Astrocyte (in vitro differentiated cells and primary cell): Measurements from ENCODE around the gene AGPAT4. TPM values are rescaled to one million over a fixed set of nuclear protein-coding genes. Genes with fewer than 3 reads are reported as not detected.

Source experiments
- DNase-seq: peaks from one replicate; pipeline ENCODE4 v3.0.0-alpha.2; 2010; ENCODE audit warnings: low read depth
- FAIRE-seq: peaks from 2 replicates; lab custom pipeline; 2011; peaks lifted over from hg19 to GRCh38; lab: Jason Lieb, UNC
- H2AFZ ChIP-seq: 2 replicates; pipeline ENCODE4 v1.6.0; 2012; ENCODE audit warnings: low read depth, low read length, inconsistent platforms
- H3K27ac ChIP-seq: 2 replicates; pipeline ENCODE4 v1.5.1; 2011; ENCODE audit warnings: low read depth, low read length, inconsistent platforms
- H3K27me3 ChIP-seq: 2 replicates; pipeline ENCODE4 v1.6.0; 2011; ENCODE audit warnings: low read length, inconsistent platforms; ENCODE audit not compliant: insufficient read depth
- H3K36me3 ChIP-seq: 2 replicates; pipeline ENCODE4 v1.5.1; 2011; ENCODE audit warnings: low read length, inconsistent platforms; ENCODE audit not compliant: insufficient read depth
- H3K4me1 ChIP-seq: 2 replicates; pipeline ENCODE4 v1.5.1; 2011; ENCODE audit warnings: low read length, inconsistent platforms; ENCODE audit not compliant: insufficient read depth
- H3K4me2 ChIP-seq: 2 replicates; pipeline ENCODE4 v1.6.0; 2012; ENCODE audit warnings: low read length, inconsistent platforms
- H3K4me3 ChIP-seq: 2 replicates; pipeline ENCODE4 v1.5.1; 2011; ENCODE audit warnings: low read depth, mild to moderate bottlenecking, low read length, inconsistent platforms; ENCODE audit not compliant: insufficient read depth
- H3K79me2 ChIP-seq: 2 replicates; pipeline ENCODE4 v1.6.0; 2012; ENCODE audit warnings: mild to moderate bottlenecking, low read length, inconsistent platforms; ENCODE audit not compliant: insufficient read depth
- H3K9ac ChIP-seq: 2 replicates; pipeline ENCODE4 v1.6.0; 2012; ENCODE audit warnings: mild to moderate bottlenecking, low read length, inconsistent platforms
- H3K9me3 ChIP-seq: 2 replicates; pipeline ENCODE4 v1.5.1; 2012; ENCODE audit warnings: low read depth, mild to moderate bottlenecking, low read length, inconsistent platforms; ENCODE audit not compliant: insufficient read depth
- H4K20me1 ChIP-seq: 2 replicates; pipeline ENCODE4 v1.6.0; 2012; ENCODE audit warnings: low read length, inconsistent platforms; ENCODE audit not compliant: insufficient read depth
- H3K27ac Mint-ChIP-seq: one replicate; pipeline ENCODE4 v1.8.0; 2021; ENCODE audit warnings: mild to moderate bottlenecking, mixed read lengths; ENCODE audit not compliant: unreplicated experiment
- H3K27me3 Mint-ChIP-seq: one replicate; pipeline ENCODE4 v1.8.0; 2021; ENCODE audit warnings: low read depth, mixed read lengths; ENCODE audit not compliant: unreplicated experiment
- H3K36me3 Mint-ChIP-seq: one replicate; pipeline ENCODE4 v1.8.0; 2021; ENCODE audit warnings: low read depth, mixed read lengths; ENCODE audit not compliant: unreplicated experiment
- H3K4me1 Mint-ChIP-seq: one replicate; pipeline ENCODE4 v1.8.0; 2021; ENCODE audit warnings: low read depth, mixed read lengths; ENCODE audit not compliant: unreplicated experiment
- H3K4me3 Mint-ChIP-seq: one replicate; pipeline ENCODE4 v1.8.0; 2021; ENCODE audit warnings: mild to moderate bottlenecking, moderate library complexity, mixed read lengths; ENCODE audit not compliant: unreplicated experiment
- H3K9me3 Mint-ChIP-seq: one replicate; pipeline ENCODE4 v1.8.0; 2021; ENCODE audit warnings: mild to moderate bottlenecking, mixed read lengths; ENCODE audit not compliant: unreplicated experiment
- EZH2 ChIP-seq: IDR thresholded peaks from 2 replicates; pipeline ENCODE4 v1.6.1; 2012; ENCODE audit warnings: mild to moderate bottlenecking, low read length, inconsistent platforms; ENCODE audit not compliant: insufficient read depth
- total RNA-seq: library from RNA; stranded (reverse); gene quantifications from 2 replicates; pipeline ENCODE4 v1.2.1, GENCODE V29; 2021
- TF ChIP-seq, protein P1 (sequence below): IDR thresholded peaks from 2 replicates; pipeline ENCODE4 v1.5.1; 2011; ENCODE audit warnings: low read depth, mild to moderate bottlenecking, inconsistent platforms, low read length, moderate library complexity; ENCODE audit not compliant: insufficient read depth

The AGPAT4 gene
- total RNA-seq, 1 donor from 2014 or later = 27.2 TPM

DNA sequence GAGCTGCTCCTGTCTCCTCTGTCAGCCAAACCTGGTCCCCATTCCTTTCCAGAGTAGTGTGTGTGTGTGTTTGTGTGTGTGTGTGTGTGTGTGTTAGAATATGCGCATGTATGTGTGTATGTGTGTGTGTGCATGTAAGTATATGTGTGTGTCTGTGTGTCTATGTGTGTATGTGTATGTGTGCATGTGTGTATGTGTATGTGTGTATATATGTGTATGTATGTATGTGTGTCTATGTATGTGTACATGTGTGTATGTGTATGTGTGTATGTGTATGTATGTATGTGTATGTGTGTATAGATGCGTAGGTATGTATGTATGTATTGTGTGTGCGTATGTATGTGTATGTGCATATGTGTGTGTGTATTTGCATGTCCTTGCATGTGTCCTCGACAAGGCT lies 79.5 kb downstream of the AGPAT4 start:
- Mint-ChIP-seq H3K36me3 (peaks cover 16% of the 10 kb centered on the region), H3K27me3 (no peaks in the 10 kb centered on the region), H3K27ac (no peak overlapping the region), H3K4me1 (no peaks in the 10 kb centered on the region), H3K9me3 (peaks cover 3% of the 10 kb centered on the region), H3K4me3 (no peak overlapping the region)
- Histone ChIP-seq H2AFZ (no peak overlapping the region), H3K36me3 (no peaks in the 10 kb centered on the region), H3K9me3 (no peaks in the 10 kb centered on the region), H3K27ac (no peak overlapping the region), H3K79me2 (peaks cover 33% of the 10 kb centered on the region), H3K27me3 (no peaks in the 10 kb centered on the region), H3K4me2 (no peak overlapping the region), H3K9ac (no peak overlapping the region), H4K20me1 (peaks cover 27% of the 10 kb centered on the region), H3K4me3 (no peak overlapping the region), H3K4me1 (no peaks in the 10 kb centered on the region)
- no peak for DNase-seq
- TF ChIP-seq EZH2 = no peak
- TF ChIP-seq, protein P1, sequence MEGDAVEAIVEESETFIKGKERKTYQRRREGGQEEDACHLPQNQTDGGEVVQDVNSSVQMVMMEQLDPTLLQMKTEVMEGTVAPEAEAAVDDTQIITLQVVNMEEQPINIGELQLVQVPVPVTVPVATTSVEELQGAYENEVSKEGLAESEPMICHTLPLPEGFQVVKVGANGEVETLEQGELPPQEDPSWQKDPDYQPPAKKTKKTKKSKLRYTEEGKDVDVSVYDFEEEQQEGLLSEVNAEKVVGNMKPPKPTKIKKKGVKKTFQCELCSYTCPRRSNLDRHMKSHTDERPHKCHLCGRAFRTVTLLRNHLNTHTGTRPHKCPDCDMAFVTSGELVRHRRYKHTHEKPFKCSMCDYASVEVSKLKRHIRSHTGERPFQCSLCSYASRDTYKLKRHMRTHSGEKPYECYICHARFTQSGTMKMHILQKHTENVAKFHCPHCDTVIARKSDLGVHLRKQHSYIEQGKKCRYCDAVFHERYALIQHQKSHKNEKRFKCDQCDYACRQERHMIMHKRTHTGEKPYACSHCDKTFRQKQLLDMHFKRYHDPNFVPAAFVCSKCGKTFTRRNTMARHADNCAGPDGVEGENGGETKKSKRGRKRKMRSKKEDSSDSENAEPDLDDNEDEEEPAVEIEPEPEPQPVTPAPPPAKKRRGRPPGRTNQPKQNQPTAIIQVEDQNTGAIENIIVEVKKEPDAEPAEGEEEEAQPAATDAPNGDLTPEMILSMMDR = no peak
- peak; percentile 68 for FAIRE-seq

DNA sequence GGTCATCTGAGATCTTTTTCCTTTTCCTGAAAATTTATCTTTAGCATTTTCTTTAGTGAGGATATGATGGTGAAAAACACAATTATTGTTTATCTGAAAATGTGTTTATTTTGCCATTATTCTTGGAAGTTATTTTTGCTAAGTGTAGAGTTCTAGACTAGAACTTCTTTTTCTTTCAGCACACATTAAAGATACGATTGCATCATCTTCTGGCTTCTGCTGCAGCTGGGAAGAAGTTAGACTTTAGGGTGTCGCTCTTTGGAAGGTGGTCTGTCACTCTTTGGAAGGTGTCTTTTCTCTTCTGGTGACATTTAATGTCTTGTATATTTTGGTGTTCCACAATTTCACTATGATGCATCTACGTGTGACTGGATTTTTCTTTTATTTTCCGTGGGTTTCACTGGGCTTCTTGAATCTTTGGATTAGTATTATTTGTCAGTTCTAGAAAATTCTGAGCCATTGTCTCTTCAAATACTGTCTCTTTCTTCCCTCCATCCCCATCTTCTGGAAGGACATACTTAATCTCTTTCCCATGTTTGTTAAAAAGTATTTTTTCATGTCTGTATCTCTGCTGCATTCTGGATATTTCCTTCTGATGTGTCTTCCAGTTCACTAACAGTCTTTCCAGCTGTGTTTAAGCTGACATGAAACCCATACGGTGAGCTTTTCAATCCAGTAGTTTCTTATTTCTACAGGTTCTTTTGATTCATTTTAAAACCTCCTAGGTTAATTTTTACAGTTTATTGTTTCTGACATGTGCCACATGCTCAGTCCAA lies 81.0 kb downstream of the AGPAT4 start:
- H3K4me1 Mint-ChIP-seq = no peaks in the 10 kb centered on the region
- H3K9me3 Mint-ChIP-seq = peaks cover 3% of the 10 kb centered on the region
- TF ChIP-seq, protein P1 = no peak
- no peak for TF ChIP-seq EZH2
- Histone ChIP-seq H2AFZ (no peak overlapping the region), H3K4me1 (no peaks in the 10 kb centered on the region), H3K4me3 (no peak overlapping the region), H3K4me2 (no peak overlapping the region), H4K20me1 (peaks cover 17% of the 10 kb centered on the region), H3K79me2 (peaks cover 44% of the 10 kb centered on the region), H3K9me3 (no peaks in the 10 kb centered on the region), H3K9ac (no peak overlapping the region), H3K36me3 (no peaks in the 10 kb centered on the region), H3K27ac (no peak overlapping the region), H3K27me3 (no peaks in the 10 kb centered on the region)
- FAIRE-seq (no peak), DNase-seq (no peak)
- H3K4me3 Mint-ChIP-seq = no peak overlapping the region
- no peak overlapping the region for H3K27ac Mint-ChIP-seq
- H3K36me3 Mint-ChIP-seq = peaks cover 18% of the 10 kb centered on the region
- H3K27me3 Mint-ChIP-seq = no peaks in the 10 kb centered on the region

DNA sequence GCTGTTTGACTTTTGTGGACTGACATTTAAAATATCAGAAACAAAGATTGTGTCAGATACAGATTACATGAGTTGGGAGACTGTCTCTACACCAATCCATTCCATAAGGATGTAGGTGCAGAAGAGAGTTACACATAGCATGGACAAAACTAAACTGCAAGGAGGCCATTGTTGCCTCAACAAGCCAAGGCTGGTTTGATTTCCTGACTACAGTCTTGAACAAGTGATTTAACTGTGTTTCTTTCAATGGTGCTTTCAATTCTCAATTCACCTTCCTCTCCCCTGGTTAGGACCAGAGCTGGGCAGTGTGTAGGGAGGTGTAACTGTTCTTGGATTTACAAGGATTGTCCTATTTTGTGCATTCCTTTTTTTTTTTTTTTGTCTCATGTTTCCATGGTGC lies 82.2 kb downstream of the AGPAT4 start:
- H2AFZ ChIP-seq = no peak overlapping the region
- no peaks in the 10 kb centered on the region for H3K27me3 ChIP-seq
- H3K27me3 Mint-ChIP-seq = no peaks in the 10 kb centered on the region
- peaks cover 6% of the 10 kb centered on the region for H3K4me1 Mint-ChIP-seq
- no peak for FAIRE-seq
- peaks cover 37% of the 10 kb centered on the region for H3K79me2 ChIP-seq
- H3K4me1 ChIP-seq = peaks cover 5% of the 10 kb centered on the region
- no peak overlapping the region for H3K4me3 Mint-ChIP-seq
- DNase-seq = no peak
- no peak overlapping the region for H3K27ac ChIP-seq
- H3K27ac Mint-ChIP-seq = no peak overlapping the region
- H3K9me3 Mint-ChIP-seq = peaks cover 4% of the 10 kb centered on the region
- H3K36me3 Mint-ChIP-seq = peaks cover 21% of the 10 kb centered on the region
- no peaks in the 10 kb centered on the region for H3K36me3 ChIP-seq
- H3K9me3 ChIP-seq = no peaks in the 10 kb centered on the region
- no peak overlapping the region for H3K4me3 ChIP-seq
- TF ChIP-seq EZH2 = no peak
- TF ChIP-seq, protein P1 = no peak
- no peak overlapping the region for H3K4me2 ChIP-seq
- H3K9ac ChIP-seq = no peak overlapping the region
- peaks cover 17% of the 10 kb centered on the region for H4K20me1 ChIP-seq
